ENCODE results near the gene KCNAB1. TPM values are rescaled to one million over a fixed set of nuclear protein-coding genes. Genes with fewer than 3 reads are reported as not detected.

KCNAB1 gene
- total and polyA plus RNA-seq, 2 donors (not counting 1 experiment from before 2014, with no cell fraction given), result not detected

DNA sequence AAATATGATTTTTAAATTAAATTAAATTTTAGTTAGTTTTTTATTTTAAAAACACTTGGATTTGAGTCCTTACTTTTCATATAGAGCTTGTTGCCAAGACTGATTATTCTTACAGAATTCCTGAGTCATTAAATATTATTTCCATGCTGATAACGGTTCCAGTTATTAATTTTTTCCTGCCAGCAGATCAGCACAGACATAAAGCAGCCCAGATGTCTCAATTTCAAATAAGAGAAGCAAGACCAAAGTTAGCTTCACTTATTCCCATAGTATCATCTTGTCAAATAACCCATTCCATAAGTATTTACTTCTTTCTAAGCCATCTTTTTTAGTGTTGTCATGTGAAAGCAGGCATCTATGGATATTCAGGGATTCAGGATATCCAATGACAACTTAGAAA lies 359.2 kb downstream of the KCNAB1 start:
- Mint-ChIP-seq H3K4me1 (peaks cover 20% of the 10 kb centered on the region), H3K9me3 (ENCODE audit: insufficient read depth) (no peaks in the 10 kb centered on the region), H3K4me3 (no peak overlapping the region), H3K27ac (no peak overlapping the region), H3K27me3 (peaks cover 18% of the 10 kb centered on the region)
- no peak overlapping the region for H3K27ac ChIP-seq (ENCODE audit: low read length in 2 of 2)
- no peak overlapping the region for H3K9ac ChIP-seq (ENCODE audit: low read length)
- CTCF ChIA-PET, result interaction anchor here (1.0 to 2.1 kb wide), 2 partner anchors 30 to 674 kb away, joined by 3 to 4 read pairs; partner anchors contain the start of gene C3orf33
- H3K4me1 ChIP-seq (ENCODE audit: control insufficient read depth in 2 of 2, insufficient read depth in 2 of 2, low read length in 2 of 2), result peaks cover 19% of the 10 kb centered on the region in 2 donors
- no peak overlapping the region for H2AFZ ChIP-seq (ENCODE audit: insufficient read depth, low read depth, low read length, poor library complexity, severe bottlenecking)
- no peak overlapping the region for H3K4me2 ChIP-seq (replicated peaks; ENCODE audit: low read depth, low read length, poor library complexity, severe bottlenecking)
- H3K9me3 ChIP-seq (ENCODE audit: control extremely low read depth in 1 of 3, control insufficient read depth in 2 of 3, insufficient read depth in 1 of 3, low read length in 2 of 3), result no peaks in the 10 kb centered on the region
- intact Hi-C loops (cut with micrococcal nuclease), result loop anchor here (10.0 kb wide), 1 partner anchor 495 kb away; no protein-coding TSS in a partner anchor
- H3K36me3 ChIP-seq (replicated peaks in 1 of 2; ENCODE audit: control extremely low read depth in 1 of 2, control insufficient read depth in 1 of 2, extremely low read depth in 1 of 2, insufficient read depth in 2 of 2, low read length in 1 of 2), result no peaks in the 10 kb centered on the region
- no peaks in the 10 kb centered on the region for H3K79me2 ChIP-seq (ENCODE audit: control insufficient read depth, insufficient read depth, low read length)
- no peaks in the 10 kb centered on the region for H4K20me1 ChIP-seq (ENCODE audit: control insufficient read depth, insufficient read depth, low read length, poor library complexity, severe bottlenecking)
- no peak for TF ChIP-seq EZH2 (IDR thresholded peaks at IDR 0.05; ENCODE audit: borderline replicate concordance, insufficient read depth, low read depth, low read length, poor library complexity, severe bottlenecking)
- no peak for TF ChIP-seq CTCF (IDR thresholded peaks at IDR 0.05)
- ATAC-seq (ENCODE audit: low read depth), result no peak
- WGBS (ENCODE audit: insufficient coverage), result no CpG with 5 or more reads among the region's 1 CpG
- POLR2A ChIA-PET, result no interaction called here
- H3K27me3 ChIP-seq (replicated peaks in 1 of 4; ENCODE audit: control extremely low read depth in 1 of 4, control insufficient read depth in 3 of 4, insufficient read depth in 4 of 4, low read length in 3 of 4), result peaks cover 0 to 5% (median 2%) of the 10 kb centered on the region in 4 experiments
- no peak for DNase-seq
- H3K4me3 ChIP-seq (ENCODE audit: control extremely low read depth in 1 of 5, extremely low read depth in 1 of 5, insufficient read depth in 1 of 5, low read depth in 2 of 5, low read length in 4 of 5), result no peak overlapping the region

GRCh38 chr3:156480949-156481348 lies 360.6 kb downstream of the KCNAB1 start:
- peaks cover 24 to 25% of the 10 kb centered on the region in 2 donors for H3K4me1 ChIP-seq (ENCODE audit: control insufficient read depth in 2 of 2, insufficient read depth in 2 of 2, low read length in 2 of 2)

More at GRCh38 chr3:156480949-156481348, 360.6 kb downstream of the KCNAB1 start:
- no CpG with 5 or more reads among the region's 2 CpGs for WGBS (ENCODE audit: insufficient coverage)
- Histone ChIP-seq H3K9ac (ENCODE audit: low read length) (no peak overlapping the region), H2AFZ (ENCODE audit: insufficient read depth, low read depth, low read length, poor library complexity, severe bottlenecking) (no peak overlapping the region), H3K27me3 (replicated peaks in 1 of 4; ENCODE audit: control extremely low read depth in 1 of 4, control insufficient read depth in 3 of 4, insufficient read depth in 4 of 4, low read length in 3 of 4) (peaks cover 0 to 3% (median 0%) of the 10 kb centered on the region in 4 experiments), H3K36me3 (replicated peaks in 1 of 2; ENCODE audit: control extremely low read depth in 1 of 2, control insufficient read depth in 1 of 2, extremely low read depth in 1 of 2, insufficient read depth in 2 of 2, low read length in 1 of 2) (no peaks in the 10 kb centered on the region), H4K20me1 (ENCODE audit: control insufficient read depth, insufficient read depth, low read length, poor library complexity, severe bottlenecking) (no peaks in the 10 kb centered on the region), H3K27ac (ENCODE audit: low read length in 2 of 2) (no peak overlapping the region), H3K4me2 (replicated peaks; ENCODE audit: low read depth, low read length, poor library complexity, severe bottlenecking) (no peak overlapping the region), H3K9me3 (ENCODE audit: control extremely low read depth in 1 of 3, control insufficient read depth in 2 of 3, insufficient read depth in 1 of 3, low read length in 2 of 3) (no peaks in the 10 kb centered on the region), H3K79me2 (ENCODE audit: control insufficient read depth, insufficient read depth, low read length) (no peaks in the 10 kb centered on the region), H3K4me3 (ENCODE audit: control extremely low read depth in 1 of 5, extremely low read depth in 1 of 5, insufficient read depth in 1 of 5, low read depth in 2 of 5, low read length in 4 of 5) (no peak overlapping the region)
- intact Hi-C loops (cut with micrococcal nuclease), result loop anchor here (10.0 kb wide), 1 partner anchor 494 kb away; no protein-coding TSS in a partner anchor
- ATAC-seq (ENCODE audit: low read depth) (no peak), DNase-seq (no peak)
- POLR2A ChIA-PET, result no interaction called here
- H3K4me3 Mint-ChIP-seq, result no peak overlapping the region
- H3K9me3 Mint-ChIP-seq (ENCODE audit: insufficient read depth), result no peaks in the 10 kb centered on the region
- H3K4me1 Mint-ChIP-seq, result peaks cover 30% of the 10 kb centered on the region
- peaks cover 14% of the 10 kb centered on the region for H3K27me3 Mint-ChIP-seq
- TF ChIP-seq CTCF (IDR thresholded peaks at IDR 0.05) (no peak), EZH2 (IDR thresholded peaks at IDR 0.05; ENCODE audit: borderline replicate concordance, insufficient read depth, low read depth, low read length, poor library complexity, severe bottlenecking) (no peak)
- H3K27ac Mint-ChIP-seq, result no peak overlapping the region
- CTCF ChIA-PET, result interaction anchor here (1.1 to 2.1 kb wide), 3 partner anchors 12 to 675 kb away, joined by 3 to 9 read pairs (median 4); partner anchors contain the start of gene C3orf33

Data from B cell (primary cell).